HL-60/S4 treated with phorbol 12-myristate 13-acetate at 8.2 ng/mL for 4 days and 3 days (cell line): ENCODE data around the gene RPS6KC1.
"Not testable (repeated sequence)": the region's sequence is repeated elsewhere in the genome, so short reads cannot be mapped to it uniquely, and the experiment has no call there.

Source experiments
- in situ Hi-C: fragments of 300-500 bp; cut with MboI; formaldehyde crosslinking; loops from 2 replicates; pipeline ENCODE4 v1.15.0; 2022; ENCODE audit warnings: low sequenced_read_pairs

The RPS6KC1 gene

DNA sequence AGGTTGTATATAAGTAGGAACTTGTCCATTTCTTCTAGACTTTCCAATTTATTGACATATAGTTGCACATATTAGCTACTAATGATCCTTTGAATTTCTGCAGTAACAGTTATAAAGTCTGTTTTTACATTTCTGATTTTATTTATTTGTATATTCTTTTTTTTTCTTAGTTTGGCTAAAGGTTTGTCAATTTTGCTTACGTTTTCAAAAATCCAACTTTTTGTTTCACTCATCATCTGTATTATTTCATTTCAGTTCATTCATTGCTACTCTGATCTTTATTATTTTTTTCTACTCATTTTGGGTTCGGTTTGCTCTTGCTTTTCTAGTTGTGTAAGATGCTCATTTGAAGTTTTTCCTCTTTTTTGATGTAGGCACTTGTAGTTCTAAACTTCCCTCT, 97.9 kb downstream of the RPS6KC1 start:
- in situ Hi-C loops, result no loop called here

- in situ Hi-C loops, result not testable (repeated sequence)
These were observed 99.0 kb downstream of the RPS6KC1 start for GRCh38 chr1:213150090-213150489.

DNA sequence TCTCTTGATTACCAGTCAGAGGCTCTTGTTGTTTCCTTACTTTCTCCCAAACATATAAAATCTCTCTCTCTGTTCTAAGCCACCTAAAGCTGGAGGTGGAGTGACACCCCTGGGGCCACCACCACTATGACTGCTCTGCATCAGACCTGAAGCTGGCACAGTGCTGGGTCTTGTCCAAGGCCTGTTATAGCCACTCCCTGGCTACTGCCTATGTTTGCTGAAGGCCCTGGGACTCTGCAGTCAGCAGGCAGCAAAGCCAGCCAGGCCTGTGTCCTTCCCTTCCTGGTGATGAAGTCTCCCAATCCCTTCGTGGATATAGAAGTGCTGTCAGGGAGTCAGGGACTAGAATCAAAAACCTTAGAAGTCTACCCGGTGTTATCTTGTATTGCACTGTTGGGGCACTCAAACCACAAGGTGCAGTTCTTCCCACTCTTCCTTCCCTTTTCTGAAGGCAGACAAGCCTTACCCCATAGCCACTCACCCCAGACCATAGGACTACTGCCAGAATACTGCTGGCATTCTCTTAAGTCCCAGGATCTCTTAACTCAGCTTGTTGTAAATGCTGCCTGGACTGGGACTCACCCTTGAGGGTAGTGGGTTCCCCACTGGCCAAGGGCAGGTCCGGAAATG, 103.1 kb downstream of the RPS6KC1 start:
- in situ Hi-C loops, result no loop called here

GRCh38 chr1:213159376-213159775, 108.3 kb downstream of the RPS6KC1 start:
- in situ Hi-C loops, result no loop called here

DNA sequence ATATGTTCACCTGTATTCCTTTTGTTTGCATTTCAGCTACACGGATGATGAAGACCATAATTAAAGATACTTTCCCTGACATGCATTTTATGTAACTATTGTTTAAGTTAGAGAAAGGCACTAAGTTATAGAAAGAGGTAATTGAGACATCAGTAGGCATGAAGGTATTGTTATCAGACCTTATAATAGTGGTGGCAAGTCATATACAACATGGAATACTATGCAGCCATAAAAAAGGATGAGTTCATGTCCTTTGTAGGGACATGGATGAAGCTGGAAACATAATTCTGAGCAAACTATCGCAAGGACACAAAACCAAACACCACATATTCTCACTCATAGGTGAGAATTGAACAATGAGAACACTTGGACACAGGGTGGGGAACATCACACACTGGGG, 109.4 kb downstream of the RPS6KC1 start:
- in situ Hi-C loops, result not testable (repeated sequence)

- in situ Hi-C loops, result no loop called here
These were observed 111.3 kb downstream of the RPS6KC1 start for GRCh38 chr1:213162338-213162737.

DNA sequence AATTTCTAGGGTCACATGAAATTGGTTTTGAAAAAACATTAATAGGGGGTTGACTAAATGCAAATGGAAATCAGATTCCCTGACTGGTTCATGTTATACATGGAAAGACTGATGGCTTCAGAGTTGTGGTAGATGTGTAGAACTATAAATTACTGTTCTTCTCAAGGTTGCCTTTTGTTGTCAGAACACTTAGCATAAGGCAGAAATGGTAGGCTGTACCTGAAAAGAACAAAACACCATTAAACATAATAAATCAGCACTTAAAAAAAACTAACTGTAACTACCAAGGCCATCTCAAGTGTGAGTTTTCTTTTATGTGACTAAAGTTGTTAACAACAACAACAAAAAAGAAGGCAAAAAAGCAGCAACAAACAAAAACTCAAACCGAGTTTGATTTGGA, 111.8 kb downstream of the RPS6KC1 start:
- in situ Hi-C loops, result no loop called here

GRCh38 chr1:213163278-213163711, 112.3 kb downstream of the RPS6KC1 start:
- in situ Hi-C loops, result no loop called here

DNA sequence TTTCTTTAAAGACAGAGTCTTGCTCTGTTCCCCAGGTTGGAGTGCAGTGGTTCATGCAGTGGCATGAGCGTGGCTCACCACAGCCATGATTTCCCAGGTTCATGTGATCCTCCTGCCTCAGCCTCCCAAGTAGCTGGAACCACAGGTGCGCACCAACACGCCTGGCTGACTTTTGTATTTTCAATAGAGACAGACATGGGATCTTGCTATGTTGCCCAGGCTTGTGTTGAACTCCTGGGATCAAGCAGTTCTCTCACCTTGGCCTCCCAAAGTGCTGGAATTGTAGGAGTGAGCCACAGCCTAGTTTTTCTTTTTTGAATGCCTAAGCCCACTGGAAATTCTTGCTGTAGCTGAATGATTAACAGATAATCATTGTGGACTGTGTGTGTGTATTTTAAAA, 113.5 kb downstream of the RPS6KC1 start:
- in situ Hi-C loops, result no loop called here

- in situ Hi-C loops, result no loop called here
These were observed 115.8 kb downstream of the RPS6KC1 start for GRCh38 chr1:213166852-213167251.

GRCh38 chr1:213171711-213172110, 120.7 kb downstream of the RPS6KC1 start:
- in situ Hi-C loops, result no loop called here

DNA sequence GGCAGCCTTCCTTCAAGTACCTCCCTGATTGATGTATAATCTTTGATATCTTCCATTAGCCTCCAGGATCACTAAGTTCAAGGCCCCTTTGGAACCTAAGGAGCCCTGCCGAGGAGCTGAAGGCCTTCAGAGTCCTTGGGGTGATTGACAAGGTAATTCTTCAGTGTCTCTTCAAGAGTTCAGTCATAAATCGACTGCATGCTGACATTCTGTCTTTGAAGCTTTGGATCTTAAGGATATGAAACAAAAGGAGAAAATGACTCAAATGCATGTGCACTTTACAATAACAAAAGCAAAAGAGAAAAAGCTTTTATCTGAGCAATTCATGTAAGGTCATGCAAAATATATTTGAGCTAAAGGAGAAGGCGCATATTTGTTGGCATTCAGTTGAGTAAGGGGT, 125.3 kb downstream of the RPS6KC1 start:
- in situ Hi-C loops, result no loop called here

DNA sequence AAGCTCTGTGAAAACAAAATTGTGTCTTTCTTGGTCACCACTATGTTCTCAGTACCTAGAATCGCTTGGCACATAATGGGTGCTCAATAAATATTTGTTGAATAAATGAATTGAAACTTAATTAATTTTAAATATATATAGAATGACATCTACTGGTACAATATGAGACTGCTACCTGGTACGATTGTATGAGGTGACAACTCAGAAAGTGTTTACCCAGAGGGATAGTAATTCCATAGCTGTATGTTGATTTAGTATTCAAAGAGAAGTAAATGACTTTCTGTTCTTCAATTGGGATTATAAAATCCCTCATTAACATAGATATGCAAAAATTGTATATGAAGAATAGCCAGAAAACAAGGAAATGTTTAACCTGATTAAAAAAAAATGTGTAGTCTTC, 128.7 kb downstream of the RPS6KC1 start:
- in situ Hi-C loops, result no loop called here

GRCh38 chr1:213180833-213181232, 129.8 kb downstream of the RPS6KC1 start:
- in situ Hi-C loops, result no loop called here

DNA sequence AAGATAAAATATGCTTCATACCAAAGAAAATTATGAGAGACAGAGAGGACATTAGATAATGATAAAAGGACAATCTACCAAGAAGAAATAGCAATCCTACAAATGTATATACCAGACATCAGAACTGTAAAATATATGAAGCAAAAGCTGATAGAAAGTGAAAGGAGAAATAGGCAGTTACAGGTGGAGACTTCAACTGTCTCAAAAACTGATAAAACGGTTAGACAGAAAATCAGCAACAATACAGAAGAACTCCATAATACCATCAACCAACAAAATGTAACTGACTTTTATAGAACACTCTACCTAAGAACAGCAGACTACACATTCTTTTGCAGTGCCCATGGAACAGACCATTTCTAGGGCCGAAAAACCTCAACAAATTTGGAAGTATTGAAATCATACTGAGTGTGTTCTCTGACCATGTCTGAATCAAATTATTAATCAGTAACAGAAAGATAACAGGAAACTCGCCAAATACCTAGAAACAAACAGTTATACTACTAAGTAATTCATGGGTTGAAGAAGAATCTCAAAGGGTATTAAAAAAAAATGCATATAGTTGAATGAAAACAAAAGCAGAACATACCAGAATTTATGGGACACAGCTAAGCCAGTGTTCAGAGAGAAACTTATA, 132.1 kb downstream of the RPS6KC1 start:
- in situ Hi-C loops, result no loop called here

- in situ Hi-C loops, result no loop called here
These were observed 135.1 kb downstream of the RPS6KC1 start for GRCh38 chr1:213186168-213186567.

DNA sequence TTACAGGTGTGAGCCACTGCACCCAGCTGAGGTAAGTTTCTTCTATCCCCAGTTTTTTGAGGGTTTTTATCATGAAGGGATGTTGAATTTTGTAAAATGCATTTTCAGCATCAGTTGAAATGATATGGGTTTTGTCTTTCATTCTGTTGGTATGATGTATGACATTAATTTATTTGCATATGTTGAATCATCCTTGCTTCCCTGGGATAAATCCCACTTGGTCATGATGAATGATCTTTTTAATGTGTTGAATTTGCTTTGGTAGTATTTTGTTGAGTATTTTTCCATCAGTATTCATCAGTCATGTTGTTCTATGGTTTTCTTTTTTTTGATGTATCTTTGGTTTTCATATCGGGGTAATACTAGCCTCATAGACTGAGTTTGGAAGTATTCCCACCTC, 141.0 kb downstream of the RPS6KC1 start:
- in situ Hi-C loops, result no loop called here

- in situ Hi-C loops, result no loop called here
These were observed 143.3 kb downstream of the RPS6KC1 start for GRCh38 chr1:213194383-213194782.

- in situ Hi-C loops, result no loop called here
These were observed 143.8 kb downstream of the RPS6KC1 start for GRCh38 chr1:213194855-213195254.

- in situ Hi-C loops, result not testable (repeated sequence)
These were observed 145.4 kb downstream of the RPS6KC1 start for GRCh38 chr1:213196328-213197054.

DNA sequence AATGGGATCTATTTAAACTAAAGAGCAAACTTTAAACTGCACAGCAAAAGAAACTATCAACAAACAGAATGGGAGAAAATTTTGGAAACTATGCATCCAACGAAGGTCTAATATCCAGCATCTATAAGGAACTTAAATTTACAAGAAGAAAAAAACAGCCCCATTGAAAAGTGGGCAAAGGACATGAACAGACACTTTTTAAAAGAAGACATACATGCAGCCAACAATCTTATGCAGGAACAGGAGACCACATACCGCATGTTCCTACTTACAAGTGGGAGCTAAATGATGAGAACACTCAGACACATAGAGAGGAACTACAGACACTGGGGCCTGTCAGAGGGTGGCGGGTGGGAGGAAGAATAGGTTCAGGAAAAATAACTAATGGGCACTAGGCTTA, 149.6 kb downstream of the RPS6KC1 start:
- in situ Hi-C loops, result no loop called here
